H7 (cell line): Measurements from ENCODE around the gene MCC. TPM values are rescaled to one million over a fixed set of nuclear protein-coding genes. Genes with fewer than 3 reads are reported as not detected.

ENCODE experiments used
- DNase-seq: peaks from one replicate; pipeline ENCODE4 v3.0.0; 2012
- H3K27me3 ChIP-seq: 2 replicates; pipeline ENCODE4 v1.6.0; 2011; ENCODE audit warnings: mild to moderate bottlenecking, low read length; ENCODE audit not compliant: control insufficient read depth, insufficient read depth
- H3K36me3 ChIP-seq: replicated peaks from 2 replicates; pipeline ENCODE4 v1.5.1; 2011; ENCODE audit warnings: low read length; ENCODE audit not compliant: control insufficient read depth, insufficient read depth
- H3K4me3 ChIP-seq: 2 replicates; pipeline ENCODE4 v1.5.1; 2011; ENCODE audit warnings: low read depth, mild to moderate bottlenecking, control low read depth, low read length, moderate library complexity; ENCODE audit not compliant: insufficient read depth
- total RNA-seq: library from RNA; depleted of rRNA; stranded (reverse); fragments of >200 nt; shearing (Covaris generic); gene quantifications from 2 replicates; pipeline ENCODE4 v1.2.3, GENCODE V29; 2014

Gene MCC
- total RNA-seq, 1 experiment from 2014 or later, result 23.0 TPM

DNA sequence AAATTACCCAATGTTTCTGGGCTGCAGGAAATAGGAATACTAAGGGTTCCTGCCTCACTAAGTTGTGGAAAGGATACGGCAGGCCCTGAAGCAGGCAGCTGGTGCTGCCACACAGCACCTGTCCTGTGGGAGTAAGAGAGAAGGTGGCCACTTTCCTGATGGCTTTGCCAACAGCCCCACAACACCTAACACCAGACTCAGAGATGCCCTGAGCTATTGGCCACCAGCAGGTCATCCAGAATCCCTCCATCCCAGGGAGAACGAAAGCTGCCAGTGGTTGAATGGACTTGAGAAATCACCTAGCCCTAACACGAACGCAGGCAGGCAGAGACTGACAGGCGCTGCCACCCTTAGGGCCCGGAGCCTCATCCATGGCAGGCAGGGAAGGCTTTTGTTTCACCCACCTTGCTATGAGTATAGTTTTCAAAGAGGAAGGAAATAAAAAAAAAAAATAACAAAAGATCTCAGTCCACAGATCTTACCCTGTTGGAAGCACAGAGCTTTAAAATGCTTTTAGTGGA, 429.5 kb downstream of the MCC start:
- Histone ChIP-seq H3K27me3 (no peaks in the 10 kb centered on the region), H3K36me3 (no peaks in the 10 kb centered on the region), H3K4me3 (no peak overlapping the region)
- no peak for DNase-seq

DNA sequence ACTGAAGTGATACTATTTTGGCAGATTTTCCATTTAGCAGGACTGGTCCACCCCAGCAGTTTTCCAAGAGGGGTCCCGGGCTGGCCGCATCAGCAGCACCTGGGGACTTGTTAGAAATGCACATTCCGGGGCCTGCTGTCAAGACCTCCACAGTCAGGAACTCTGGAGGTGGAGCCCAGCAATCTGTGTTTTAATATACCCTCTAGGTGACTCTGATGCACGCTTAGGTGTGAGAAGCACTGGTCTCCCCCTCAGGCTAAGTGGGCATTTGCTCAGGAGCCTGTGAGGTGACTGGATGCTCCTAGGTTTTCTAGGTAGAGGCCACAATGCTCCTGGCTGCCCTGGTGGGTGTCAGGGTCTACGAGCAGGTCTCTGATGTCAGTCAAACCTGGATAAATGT, 430.0 kb downstream of the MCC start:
- DNase-seq, result no peak
- no peaks in the 10 kb centered on the region for H3K36me3 ChIP-seq

GRCh38 chr5:113057557-113057984, 430.7 kb downstream of the MCC start:
- Histone ChIP-seq H3K27me3 (no peaks in the 10 kb centered on the region), H3K36me3 (no peaks in the 10 kb centered on the region), H3K4me3 (no peak overlapping the region)
- no peak for DNase-seq

More for the DNA sequence above, 430.0 kb downstream of the MCC start:
- H3K27me3 ChIP-seq, result no peaks in the 10 kb centered on the region
- no peak overlapping the region for H3K4me3 ChIP-seq

- Histone ChIP-seq H3K4me3 (no peak overlapping the region), H3K36me3 (no peaks in the 10 kb centered on the region), H3K27me3 (no peaks in the 10 kb centered on the region)
- DNase-seq, result no peak
Observed at GRCh38 chr5:113056988-113057387, 431.3 kb downstream of the MCC start.

DNA sequence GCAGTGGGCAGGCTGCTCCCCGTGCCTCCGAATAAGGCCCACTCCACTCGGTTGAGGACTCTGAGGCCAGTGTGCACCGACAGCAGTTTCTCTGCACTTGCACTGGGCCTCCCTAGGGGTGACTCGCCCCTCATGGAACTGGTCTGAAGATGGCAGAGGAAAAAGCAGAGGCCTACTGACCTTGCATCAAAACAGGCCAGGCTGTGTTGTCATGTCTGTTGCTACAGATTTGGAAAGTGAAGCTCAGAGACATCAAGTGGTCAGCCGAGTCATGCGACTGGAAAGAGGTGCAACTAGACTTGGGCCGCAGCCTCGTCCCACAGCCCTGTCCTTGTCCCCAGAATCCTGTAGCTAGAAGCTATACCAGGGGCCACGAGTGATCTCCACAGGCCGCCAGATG, 433.4 kb downstream of the MCC start:
- no peaks in the 10 kb centered on the region for H3K27me3 ChIP-seq
- H3K4me3 ChIP-seq, result no peak overlapping the region
- H3K36me3 ChIP-seq, result no peaks in the 10 kb centered on the region
- no peak for DNase-seq

DNA sequence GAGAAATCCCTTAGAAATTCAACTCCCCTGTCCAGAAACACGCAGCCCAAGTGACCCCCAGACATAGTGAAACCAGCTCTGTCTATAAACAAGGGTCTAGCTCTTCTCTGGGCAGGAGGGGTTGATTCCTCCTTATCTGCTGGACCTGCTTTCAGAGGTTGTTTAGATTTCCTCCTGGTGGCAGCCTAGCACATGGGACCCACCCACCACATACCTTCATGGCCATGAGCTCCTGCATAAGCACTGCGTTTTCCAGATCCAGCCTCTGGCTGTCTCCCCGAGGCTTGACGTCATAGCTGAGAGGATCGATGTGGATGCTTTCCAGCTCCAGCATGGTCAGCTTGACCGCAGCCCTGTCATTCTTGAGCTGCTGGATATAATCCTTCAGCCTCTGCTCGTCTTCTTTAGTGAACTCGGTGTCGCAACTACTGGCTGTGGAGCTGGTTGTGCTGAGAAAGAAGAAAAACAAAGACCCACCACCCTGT, 434.7 kb downstream of the MCC start:
- no peak for DNase-seq
- no peak overlapping the region for H3K4me3 ChIP-seq

GRCh38 chr5:113052041-113052795, 436.0 kb downstream of the MCC start:
- H3K4me3 ChIP-seq, result no peak overlapping the region
- no peak for DNase-seq
- no peaks in the 10 kb centered on the region for H3K27me3 ChIP-seq
- no peaks in the 10 kb centered on the region for H3K36me3 ChIP-seq

More for the DNA sequence above, 434.7 kb downstream of the MCC start:
- no peaks in the 10 kb centered on the region for H3K27me3 ChIP-seq
- H3K36me3 ChIP-seq, result no peaks in the 10 kb centered on the region

DNA sequence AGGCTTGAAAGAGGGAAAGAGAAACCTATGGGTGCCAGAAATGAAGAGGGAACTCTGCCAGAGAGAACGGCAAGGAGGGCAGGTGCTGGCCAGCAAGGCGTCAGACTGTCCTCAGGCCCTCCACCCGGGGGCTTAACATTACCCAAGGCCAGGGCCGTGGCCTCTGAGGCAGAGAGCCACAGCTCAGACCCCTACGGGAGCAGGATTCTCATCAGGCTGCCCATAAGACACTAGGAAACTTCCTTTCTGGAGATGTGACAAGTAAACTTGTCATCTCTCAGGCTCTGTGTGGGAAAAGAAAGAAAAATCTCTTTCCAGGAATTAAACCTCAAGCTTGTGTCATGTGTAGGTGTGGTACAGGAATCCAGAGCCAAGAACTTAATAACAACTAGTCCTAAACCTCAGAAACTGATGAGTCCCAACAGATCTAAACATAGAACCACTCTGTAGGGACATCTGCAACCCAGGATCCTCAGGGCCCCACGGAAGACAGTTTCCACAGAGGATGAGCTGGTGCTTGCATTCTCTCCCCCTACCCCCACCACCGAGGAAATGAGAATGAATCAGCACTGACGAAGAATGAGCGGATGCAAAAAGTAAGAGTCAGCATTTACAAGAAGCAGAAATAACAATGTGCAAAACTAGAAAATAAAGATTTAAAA, 437.4 kb downstream of the MCC start:
- Histone ChIP-seq H3K36me3 (no peaks in the 10 kb centered on the region), H3K4me3 (no peak overlapping the region), H3K27me3 (no peaks in the 10 kb centered on the region)
- DNase-seq, result no peak

DNA sequence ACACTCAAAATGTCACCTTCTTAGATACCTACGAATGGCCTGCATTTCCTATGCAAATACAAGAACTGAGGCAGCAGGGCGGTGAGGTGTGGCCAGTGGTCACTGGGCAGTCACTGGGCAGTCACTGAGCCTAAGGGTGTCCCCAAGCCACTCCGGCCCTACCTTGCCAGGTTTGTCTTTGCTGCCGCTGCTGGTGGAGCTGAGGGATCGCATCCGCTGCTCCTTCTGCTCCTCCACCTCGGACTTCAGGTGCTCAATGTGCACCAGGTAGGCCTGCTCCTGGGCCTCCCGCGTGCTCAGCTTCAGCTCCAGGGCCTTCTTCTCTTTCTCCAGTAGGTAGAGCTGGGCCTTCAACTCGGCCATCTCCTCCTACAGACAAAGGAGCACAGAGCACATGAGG, 439.3 kb downstream of the MCC start:
- H3K4me3 ChIP-seq, result no peak overlapping the region
- no peaks in the 10 kb centered on the region for H3K36me3 ChIP-seq
- no peaks in the 10 kb centered on the region for H3K27me3 ChIP-seq
- DNase-seq, result no peak

- DNase-seq, result peak; percentile 7
- Histone ChIP-seq H3K4me3 (no peak overlapping the region), H3K36me3 (no peaks in the 10 kb centered on the region), H3K27me3 (no peaks in the 10 kb centered on the region)
Observed at GRCh38 chr5:113047733-113048652, 440.3 kb downstream of the MCC start.

DNA sequence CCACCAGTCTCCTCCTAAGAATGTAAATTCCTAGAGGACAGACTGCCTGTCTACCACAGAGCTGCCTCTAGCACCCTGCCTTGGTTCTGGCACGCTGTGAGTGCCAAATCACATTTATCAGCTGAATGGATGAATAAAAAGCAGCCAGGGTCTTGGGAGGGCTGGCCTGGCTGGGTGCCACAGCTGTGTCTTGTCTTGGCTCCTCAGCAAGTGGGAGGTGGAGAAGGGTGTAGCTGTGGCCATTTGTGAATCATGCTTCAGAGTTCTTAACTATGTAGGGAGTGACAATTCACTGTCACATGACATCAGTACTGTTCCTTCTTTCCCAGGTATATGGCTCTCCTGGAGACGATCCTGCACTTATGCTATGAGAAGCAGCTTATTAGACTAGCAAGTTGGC, 441.0 kb downstream of the MCC start:
- DNase-seq, result no peak
- Histone ChIP-seq H3K27me3 (no peaks in the 10 kb centered on the region), H3K36me3 (no peaks in the 10 kb centered on the region), H3K4me3 (no peak overlapping the region)

- Histone ChIP-seq H3K36me3 (no peaks in the 10 kb centered on the region), H3K4me3 (no peak overlapping the region), H3K27me3 (no peaks in the 10 kb centered on the region)
- DNase-seq, result peak; percentile 19
Observed at GRCh38 chr5:113044776-113045465, 443.3 kb downstream of the MCC start.

DNA sequence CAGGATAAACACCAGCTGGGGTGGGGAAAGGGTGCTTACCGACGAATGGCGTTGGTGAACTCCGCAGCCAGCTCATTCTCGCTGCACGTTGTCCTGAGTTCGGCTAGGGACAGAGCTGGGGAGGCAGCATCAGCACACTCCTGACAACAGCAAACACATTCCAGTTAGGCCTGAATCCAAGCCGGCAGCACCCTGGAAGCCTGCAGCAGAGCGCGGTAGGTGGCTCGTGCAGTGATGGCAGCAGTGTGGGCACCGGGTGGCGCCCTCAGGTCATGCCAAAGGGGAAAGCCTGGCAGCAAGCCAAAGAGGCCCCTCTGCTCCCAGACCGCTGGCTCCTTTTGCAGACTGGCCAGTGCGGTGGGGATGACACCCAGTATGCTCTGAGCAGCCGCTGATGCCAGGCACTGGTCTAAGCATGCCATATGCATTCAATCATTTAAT, 444.7 kb downstream of the MCC start:
- H3K36me3 ChIP-seq, result no peaks in the 10 kb centered on the region
- H3K27me3 ChIP-seq, result no peaks in the 10 kb centered on the region
- DNase-seq, result peak; percentile 70
- no peak overlapping the region for H3K4me3 ChIP-seq
